ENCODE results near the gene UNC5C.

Gene UNC5C

GRCh38 chr4:95508421-95508820 is 40.4 kb downstream of the UNC5C start:
- no peak overlapping the region for H3K4me3 ChIP-seq (ENCODE audit: low read depth, low read length)
- no peak for TF ChIP-seq CTCF (IDR thresholded peaks at IDR 0.05; ENCODE audit: low read depth, low read length)

- no peak for TF ChIP-seq CTCF (IDR thresholded peaks at IDR 0.05; ENCODE audit: low read depth, low read length)
- H3K4me3 ChIP-seq (ENCODE audit: low read depth, low read length) = no peak overlapping the region
Observed at GRCh38 chr4:95507561-95507960, 41.2 kb downstream of the UNC5C start.

GRCh38 chr4:95507147-95507546 is 41.6 kb downstream of the UNC5C start:
- TF ChIP-seq CTCF (IDR thresholded peaks at IDR 0.05; ENCODE audit: low read depth, low read length) = no peak
- no peak overlapping the region for H3K4me3 ChIP-seq (ENCODE audit: low read depth, low read length)

- no peak overlapping the region for H3K4me3 ChIP-seq (ENCODE audit: low read depth, low read length)
- no peak for TF ChIP-seq CTCF (IDR thresholded peaks at IDR 0.05; ENCODE audit: low read depth, low read length)
Observed at GRCh38 chr4:95506264-95506663, 42.5 kb downstream of the UNC5C start.

- H3K4me3 ChIP-seq (ENCODE audit: low read depth, low read length) = no peak overlapping the region
- no peak for TF ChIP-seq CTCF (IDR thresholded peaks at IDR 0.05; ENCODE audit: low read depth, low read length)
Observed at GRCh38 chr4:95505799-95506198, 43.0 kb downstream of the UNC5C start.

- H3K4me3 ChIP-seq (ENCODE audit: low read depth, low read length) = no peak overlapping the region
- no peak for TF ChIP-seq CTCF (IDR thresholded peaks at IDR 0.05; ENCODE audit: low read depth, low read length)
Observed at GRCh38 chr4:95505151-95505550, 43.6 kb downstream of the UNC5C start.

- no peak for TF ChIP-seq CTCF (IDR thresholded peaks at IDR 0.05; ENCODE audit: low read depth, low read length)
- no peak overlapping the region for H3K4me3 ChIP-seq (ENCODE audit: low read depth, low read length)
Observed at GRCh38 chr4:95504501-95504900, 44.3 kb downstream of the UNC5C start.
